ENCODE data around the gene ULK1. TPM values are rescaled to one million over a fixed set of nuclear protein-coding genes. Genes with fewer than 3 reads are reported as not detected.

ULK1 gene
- polyA plus RNA-seq, 1 donor (not counting 4 experiments of a cell fraction or from before 2014, with no cell fraction given) = 2.3 TPM

GRCh38 chr12:131922772-131923171, 28.4 kb downstream of the ULK1 start:
- Histone ChIP-seq H3K9ac (ENCODE audit: control insufficient read depth, extremely low read depth, insufficient read depth, low read length) (no peak overlapping the region), H3K4me1 (ENCODE audit: control insufficient read depth, extremely low read depth, insufficient read depth, low read length) (no peaks in the 10 kb centered on the region), H3K36me3 (ENCODE audit: control insufficient read depth in 2 of 2, extremely low read depth in 1 of 2, insufficient read depth in 2 of 2, low read length in 2 of 2) (peaks cover 0 to 13% of the 10 kb centered on the region in 2 experiments), H3K27me3 (ENCODE audit: control insufficient read depth, extremely low read depth, insufficient read depth, low read length) (no peaks in the 10 kb centered on the region), H3K9me3 (ENCODE audit: control insufficient read depth, low read depth, low read length) (no peaks in the 10 kb centered on the region), H3K27ac (ENCODE audit: control insufficient read depth, insufficient read depth, low read length) (no peak overlapping the region), H4K20me1 (ENCODE audit: control insufficient read depth, extremely low read depth, insufficient read depth, low read length) (no peaks in the 10 kb centered on the region), H2AFZ (ENCODE audit: control insufficient read depth, low read length) (no peak overlapping the region), H3K4me3 (ENCODE audit: control insufficient read depth in 2 of 3, extremely low read depth in 1 of 3, insufficient read depth in 2 of 3, low read depth in 1 of 3, low read length in 3 of 3) (no peak overlapping the region), H3K79me2 (ENCODE audit: control insufficient read depth, insufficient read depth, low read length) (no peaks in the 10 kb centered on the region), H3K9me1 (ENCODE audit: control insufficient read depth, extremely low read depth, insufficient read depth, low read length) (no peaks in the 10 kb centered on the region), H3K4me2 (ENCODE audit: control insufficient read depth, extremely low read depth, insufficient read depth, low read depth, low read length) (no peak overlapping the region)
- no peak for FAIRE-seq
- DNase-seq (ENCODE audit: low read depth, low spot score) = no peak
- no peak for TF ChIP-seq CTCF (optimal IDR thresholded peaks at IDR 0.05 in 1 of 3, IDR thresholded peaks at IDR 0.05 in 1 of 3, conservative IDR thresholded peaks at IDR 0.05 in 1 of 3; ENCODE audit: extremely low read depth in 1 of 3, insufficient read depth in 2 of 3, low read length in 3 of 3)
- TF ChIP-seq EZH2 (IDR thresholded peaks at IDR 0.05; ENCODE audit: low read length) = no peak
- dilution Hi-C loops (cut with MboI; ENCODE audit: extremely low pct_ligation_motif_present, low sequenced_read_pairs) = no loop called here

GRCh38 chr12:131923260-131923659, 28.8 kb downstream of the ULK1 start:
- Histone ChIP-seq H3K9me1 (ENCODE audit: control insufficient read depth, extremely low read depth, insufficient read depth, low read length) (no peaks in the 10 kb centered on the region), H3K4me2 (ENCODE audit: control insufficient read depth, extremely low read depth, insufficient read depth, low read depth, low read length) (no peak overlapping the region), H3K79me2 (ENCODE audit: control insufficient read depth, insufficient read depth, low read length) (no peaks in the 10 kb centered on the region), H4K20me1 (ENCODE audit: control insufficient read depth, extremely low read depth, insufficient read depth, low read length) (no peaks in the 10 kb centered on the region), H3K36me3 (ENCODE audit: control insufficient read depth in 2 of 2, extremely low read depth in 1 of 2, insufficient read depth in 2 of 2, low read length in 2 of 2) (peaks cover 0 to 13% of the 10 kb centered on the region in 2 experiments), H3K9me3 (ENCODE audit: control insufficient read depth, low read depth, low read length) (no peaks in the 10 kb centered on the region), H3K9ac (ENCODE audit: control insufficient read depth, extremely low read depth, insufficient read depth, low read length) (no peak overlapping the region), H3K27me3 (ENCODE audit: control insufficient read depth, extremely low read depth, insufficient read depth, low read length) (no peaks in the 10 kb centered on the region), H3K4me3 (ENCODE audit: control insufficient read depth in 2 of 3, extremely low read depth in 1 of 3, insufficient read depth in 2 of 3, low read depth in 1 of 3, low read length in 3 of 3) (no peak overlapping the region), H3K27ac (ENCODE audit: control insufficient read depth, insufficient read depth, low read length) (no peak overlapping the region), H2AFZ (ENCODE audit: control insufficient read depth, low read length) (no peak overlapping the region), H3K4me1 (ENCODE audit: control insufficient read depth, extremely low read depth, insufficient read depth, low read length) (no peaks in the 10 kb centered on the region)
- TF ChIP-seq EZH2 (IDR thresholded peaks at IDR 0.05; ENCODE audit: low read length) (no peak), CTCF (optimal IDR thresholded peaks at IDR 0.05 in 1 of 3, IDR thresholded peaks at IDR 0.05 in 1 of 3, conservative IDR thresholded peaks at IDR 0.05 in 1 of 3; ENCODE audit: extremely low read depth in 1 of 3, insufficient read depth in 2 of 3, low read length in 3 of 3) (no peak)
- dilution Hi-C loops (cut with MboI; ENCODE audit: extremely low pct_ligation_motif_present, low sequenced_read_pairs) = no loop called here
- FAIRE-seq (no peak), DNase-seq (ENCODE audit: low read depth, low spot score) (no peak)
